Naive B cell (primary cell): ENCODE data around the gene CMSS1. TPM values are rescaled to one million over a fixed set of nuclear protein-coding genes. Genes with fewer than 3 reads are reported as not detected.
A peak's percentile ranks its signal among the peaks of the same experiment; 100 is the strongest.

ENCODE experiments used
- ATAC-seq, 2 donors: fragments of 150-1000 bp; cut with Tn5 transposase; 2 replicates each; pipeline ENCODE4 v1.10.0; 2021; ENCODE audit warnings: low read depth in 2 of 2, mild to moderate bottlenecking in 2 of 2, moderate library complexity in 2 of 2
- DNase-seq: peaks from one replicate; pipeline ENCODE4 v3.0.0; 2022
- H3K27ac Mint-ChIP-seq, 6 donors: one replicate each; pipeline ENCODE4 v1.8.0; 2020 to 2022; ENCODE audit warnings: mild to moderate bottlenecking in 6 of 6, mixed read lengths in 6 of 6, moderate library complexity in 5 of 6, inconsistent platforms in 2 of 6
- H3K27me3 Mint-ChIP-seq, 3 donors: one replicate each; pipeline ENCODE4 v1.8.0; 2021 to 2022; ENCODE audit warnings: mixed read lengths in 3 of 3, mild to moderate bottlenecking in 1 of 3
- H3K36me3 Mint-ChIP-seq, 2 donors: one replicate each; pipeline ENCODE4 v1.8.0; 2020 to 2022; ENCODE audit warnings: mixed read lengths in 2 of 2, inconsistent platforms in 1 of 2, mild to moderate bottlenecking in 1 of 2
- H3K4me1 Mint-ChIP-seq, 3 donors: one replicate each; pipeline ENCODE4 v1.8.0; 2020 to 2022; ENCODE audit warnings: mixed read lengths in 3 of 3, inconsistent platforms in 1 of 3, mild to moderate bottlenecking in 1 of 3, moderate library complexity in 1 of 3
- H3K4me3 Mint-ChIP-seq, 8 donors: one replicate each; pipeline ENCODE4 v1.8.0; 2020 to 2022; ENCODE audit warnings: mild to moderate bottlenecking in 8 of 8, mixed read lengths in 8 of 8, moderate library complexity in 8 of 8, inconsistent platforms in 2 of 8
- H3K9me3 Mint-ChIP-seq, 7 donors: one replicate each; pipeline ENCODE4 v1.8.0; 2020 to 2022; ENCODE audit warnings: mixed read lengths in 7 of 7, mild to moderate bottlenecking in 5 of 7, inconsistent platforms in 2 of 7, moderate library complexity in 1 of 7
- polyA plus RNA-seq, 6 donors: library from polyadenylated mRNA; unstranded; fragments of 300-500 nt; fragmentation: Illumina TruSeq; gene quantifications; one replicate each; pipeline ENCODE4 v1.2.3, GENCODE V29; 2021; ENCODE audit warnings: low read depth in 6 of 6

CMSS1 gene
- polyA plus RNA-seq, 6 donors from 2014 or later: 18.6 to 80.3 (median 26.7) TPM

- no peak overlapping the region for H3K4me3 Mint-ChIP-seq
- peaks cover 3 to 5% (median 4%) of the 10 kb centered on the region in 3 donors for H3K4me1 Mint-ChIP-seq
- ATAC-seq (no peak), DNase-seq (no peak)
- peaks cover 0 to 3% of the 10 kb centered on the region in 2 donors for H3K36me3 Mint-ChIP-seq
- H3K9me3 Mint-ChIP-seq: no peaks in the 10 kb centered on the region
- no peak overlapping the region for H3K27ac Mint-ChIP-seq
- no peaks in the 10 kb centered on the region for H3K27me3 Mint-ChIP-seq
Measured at GRCh38 chr3:100027321-100027720, 209.7 kb downstream of the CMSS1 start.

- Mint-ChIP-seq H3K9me3 (no peaks in the 10 kb centered on the region), H3K27ac (no peak overlapping the region), H3K36me3 (peaks cover 0 to 3% of the 10 kb centered on the region in 2 donors), H3K27me3 (no peaks in the 10 kb centered on the region), H3K4me3 (no peak overlapping the region), H3K4me1 (peaks cover 3 to 5% (median 4%) of the 10 kb centered on the region in 3 donors)
- ATAC-seq: no peak
- DNase-seq: no peak
Measured at GRCh38 chr3:100029052-100029451, 211.4 kb downstream of the CMSS1 start.

DNA sequence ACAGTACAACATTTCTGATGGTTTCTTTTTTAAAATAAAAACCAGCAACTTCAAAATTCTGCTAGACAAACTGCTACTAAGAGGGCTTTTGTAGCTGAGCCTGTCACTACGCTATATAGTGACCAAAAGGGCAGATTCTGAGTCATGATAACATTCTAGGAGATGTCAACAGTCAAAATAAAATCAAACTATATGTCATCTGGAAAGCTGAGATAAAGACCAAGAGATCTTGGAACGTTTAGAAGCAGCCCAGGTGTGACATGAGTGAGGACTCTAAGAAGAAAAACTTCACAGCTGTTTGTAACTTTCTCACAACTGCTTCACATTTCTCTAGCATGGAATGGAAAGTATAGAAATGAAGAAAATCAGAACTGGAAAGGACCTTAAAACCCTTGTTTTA is 212.0 kb downstream of the CMSS1 start:
- no peak overlapping the region for H3K27ac Mint-ChIP-seq

DNA sequence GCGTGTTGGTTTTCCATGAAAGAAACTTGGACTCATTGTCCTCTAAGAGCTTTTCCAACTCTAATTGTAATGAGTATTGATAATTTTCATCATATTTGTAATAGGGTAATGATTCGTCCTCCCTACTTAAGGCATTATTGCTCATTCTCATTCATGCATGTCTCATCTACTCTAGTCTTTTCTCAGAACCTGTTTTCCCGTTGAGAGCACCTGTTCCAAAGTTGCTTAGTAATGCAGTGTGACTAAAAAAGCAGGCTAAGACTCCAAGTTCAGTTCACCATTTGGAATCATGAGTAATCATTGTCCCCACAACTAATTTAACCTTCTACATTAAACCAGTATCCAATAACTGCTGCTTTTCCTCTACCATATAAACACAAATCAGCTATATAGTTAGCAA is 212.7 kb downstream of the CMSS1 start:
- Mint-ChIP-seq H3K27ac (no peak overlapping the region), H3K4me1 (peaks cover 3 to 5% (median 4%) of the 10 kb centered on the region in 3 donors)
- no peak for ATAC-seq

More for the DNA sequence above, 212.0 kb downstream of the CMSS1 start:
- ATAC-seq (no peak), DNase-seq (no peak)
- Mint-ChIP-seq H3K4me3 (no peak overlapping the region), H3K4me1 (peaks cover 3 to 5% (median 4%) of the 10 kb centered on the region in 3 donors), H3K27me3 (no peaks in the 10 kb centered on the region), H3K9me3 (no peaks in the 10 kb centered on the region), H3K36me3 (peaks cover 0 to 3% of the 10 kb centered on the region in 2 donors)

GRCh38 chr3:100030914-100031425 is 213.3 kb downstream of the CMSS1 start:
- H3K27me3 Mint-ChIP-seq: no peaks in the 10 kb centered on the region
- no peaks in the 10 kb centered on the region for H3K9me3 Mint-ChIP-seq
- peaks cover 3 to 5% (median 4%) of the 10 kb centered on the region in 3 donors for H3K4me1 Mint-ChIP-seq
- DNase-seq (no peak), ATAC-seq (no peak)
- no peak overlapping the region for H3K4me3 Mint-ChIP-seq
- peaks cover 0 to 3% of the 10 kb centered on the region in 2 donors for H3K36me3 Mint-ChIP-seq
- H3K27ac Mint-ChIP-seq: no peak overlapping the region

More for the DNA sequence above, 212.7 kb downstream of the CMSS1 start:
- H3K4me3 Mint-ChIP-seq: no peak overlapping the region
- no peaks in the 10 kb centered on the region for H3K27me3 Mint-ChIP-seq
- H3K9me3 Mint-ChIP-seq: no peaks in the 10 kb centered on the region
- DNase-seq: no peak
- H3K36me3 Mint-ChIP-seq: peaks cover 0 to 3% of the 10 kb centered on the region in 2 donors

DNA sequence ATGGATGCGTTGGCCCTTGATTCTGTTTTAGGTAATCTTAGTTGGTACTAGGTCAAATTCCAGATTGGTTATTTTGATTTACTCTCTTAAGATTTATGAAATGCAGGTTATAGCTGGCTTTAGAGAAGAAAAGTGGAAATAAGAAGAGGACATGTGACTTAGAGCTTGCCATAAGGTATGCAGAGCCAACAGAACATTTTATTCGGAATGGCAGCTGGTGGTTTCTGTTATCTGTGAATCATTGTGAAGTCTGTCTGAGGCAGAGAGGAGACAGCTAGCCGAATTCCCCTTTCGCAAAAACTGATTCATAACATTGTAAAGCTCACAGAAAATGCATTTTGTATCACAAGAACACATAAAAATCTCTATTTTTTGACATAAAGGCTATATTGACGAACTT is 214.6 kb downstream of the CMSS1 start:
- H3K9me3 Mint-ChIP-seq: no peaks in the 10 kb centered on the region
- peaks cover 3 to 5% (median 4%) of the 10 kb centered on the region in 3 donors for H3K4me1 Mint-ChIP-seq
- ATAC-seq (no peak), DNase-seq (no peak)
- no peak overlapping the region for H3K27ac Mint-ChIP-seq
- peaks cover 0 to 3% of the 10 kb centered on the region in 2 donors for H3K36me3 Mint-ChIP-seq
- H3K4me3 Mint-ChIP-seq: no peak overlapping the region
- H3K27me3 Mint-ChIP-seq: no peaks in the 10 kb centered on the region

DNA sequence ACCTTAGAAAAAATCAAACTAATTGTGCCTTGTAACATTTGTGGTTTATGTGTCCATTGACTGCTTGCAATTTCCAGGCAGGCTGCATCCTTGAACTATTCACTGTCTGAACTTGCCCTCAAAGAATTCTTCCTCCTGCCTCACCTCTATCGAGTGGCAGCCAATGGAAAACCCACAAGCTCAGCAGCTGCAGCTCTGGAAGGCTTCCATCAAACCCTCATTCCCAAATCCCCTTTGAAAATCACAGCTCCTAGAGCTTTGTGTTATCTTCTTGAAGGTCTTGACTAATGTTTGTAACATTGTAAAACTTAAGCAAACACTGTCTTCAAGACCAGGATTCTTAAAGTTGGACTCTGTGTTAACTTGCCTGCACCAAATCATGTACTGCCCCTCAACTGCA is 215.5 kb downstream of the CMSS1 start:
- DNase-seq: no peak
- Mint-ChIP-seq H3K27me3 (no peaks in the 10 kb centered on the region), H3K4me3 (no peak overlapping the region), H3K9me3 (no peaks in the 10 kb centered on the region), H3K4me1 (peaks cover 3 to 5% (median 4%) of the 10 kb centered on the region in 3 donors), H3K27ac (no peak overlapping the region), H3K36me3 (peaks cover 0 to 3% of the 10 kb centered on the region in 2 donors)
- no peak for ATAC-seq

DNA sequence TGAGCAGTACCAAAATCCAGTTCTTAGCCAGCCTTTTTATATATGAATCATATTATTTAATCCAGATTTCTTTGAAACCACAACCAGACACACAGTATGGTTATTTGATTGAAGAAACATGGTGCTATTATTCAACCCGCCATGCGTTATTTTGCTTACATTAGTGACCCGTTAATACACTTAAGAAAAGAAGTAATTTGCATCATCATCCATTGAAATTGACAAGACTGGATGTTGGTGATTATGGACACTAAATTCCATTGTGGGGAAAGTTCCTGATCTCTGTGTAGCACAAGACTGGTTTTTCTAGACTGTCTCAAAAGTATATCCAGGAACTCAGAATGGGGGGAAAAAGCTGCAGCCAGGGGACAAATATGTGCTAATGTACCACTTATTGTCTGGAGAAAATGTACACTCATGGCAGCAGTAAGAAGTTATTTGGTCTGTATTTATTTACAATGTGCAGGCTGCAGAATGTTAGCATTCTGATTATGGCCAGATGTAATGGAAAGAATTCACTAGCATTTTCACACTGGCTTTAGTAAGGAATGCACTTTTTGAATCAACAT is 216.3 kb downstream of the CMSS1 start:
- no peak for DNase-seq
- Mint-ChIP-seq H3K9me3 (no peaks in the 10 kb centered on the region), H3K27ac (no peak overlapping the region), H3K36me3 (peaks cover 0 to 3% of the 10 kb centered on the region in 2 donors), H3K27me3 (no peaks in the 10 kb centered on the region), H3K4me3 (no peak overlapping the region), H3K4me1 (peaks cover 3 to 5% (median 4%) of the 10 kb centered on the region in 3 donors)
- no peak for ATAC-seq

- Mint-ChIP-seq H3K27me3 (no peaks in the 10 kb centered on the region), H3K9me3 (no peaks in the 10 kb centered on the region), H3K36me3 (no peaks in the 10 kb centered on the region), H3K4me3 (no peak overlapping the region), H3K4me1 (peaks cover 25 to 42% (median 37%) of the 10 kb centered on the region in 3 donors), H3K27ac (no peak overlapping the region)
- DNase-seq (no peak), ATAC-seq (no peak)
Measured at GRCh38 chr3:100039075-100039474, 221.4 kb downstream of the CMSS1 start.

DNA sequence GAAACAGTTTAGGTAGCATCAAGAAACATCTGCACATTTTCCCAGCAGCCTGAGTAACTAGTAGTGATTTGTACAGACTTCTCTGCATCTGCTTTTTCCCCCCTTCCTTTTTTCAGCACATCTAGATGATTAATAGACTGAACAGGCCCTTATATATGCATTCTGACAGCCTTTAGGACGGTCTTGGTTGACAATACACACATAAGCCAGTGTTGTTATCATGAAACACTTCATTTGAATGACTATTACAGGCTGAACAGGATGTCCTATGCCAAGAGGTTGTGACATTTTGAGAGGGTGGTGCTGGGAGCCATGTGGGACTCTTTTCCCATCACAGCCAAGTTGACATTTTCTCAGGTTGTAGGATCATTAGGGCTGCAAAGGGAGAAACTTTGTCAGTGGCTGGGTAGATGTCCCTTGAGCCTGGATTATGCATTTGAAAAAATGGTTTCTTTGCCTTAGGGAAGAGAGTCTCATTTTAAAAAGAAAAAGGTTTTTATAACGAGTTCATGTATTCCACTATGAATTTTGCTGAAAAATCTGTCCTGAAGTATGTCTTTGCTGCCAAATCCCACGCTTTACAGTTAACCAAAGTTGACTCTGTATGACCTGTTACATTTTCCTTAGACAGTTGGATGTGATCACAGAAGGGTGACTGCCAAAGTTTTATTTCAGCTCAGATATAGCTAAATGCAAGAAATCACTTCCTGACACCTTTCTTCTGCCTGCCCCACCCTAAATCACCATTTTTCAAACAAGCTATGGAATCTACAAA is 223.0 kb downstream of the CMSS1 start:
- H3K36me3 Mint-ChIP-seq: no peaks in the 10 kb centered on the region
- H3K4me3 Mint-ChIP-seq: no peak overlapping the region
- peaks cover 37 to 56% (median 52%) of the 10 kb centered on the region in 3 donors for H3K4me1 Mint-ChIP-seq
- no peaks in the 10 kb centered on the region for H3K27me3 Mint-ChIP-seq
- no peaks in the 10 kb centered on the region for H3K9me3 Mint-ChIP-seq
- peak overlapping the region in 4 of 6 donors; percentile 26 to 69 (median 32) for H3K27ac Mint-ChIP-seq
- ATAC-seq (no peak), DNase-seq (no peak)

- Mint-ChIP-seq H3K27me3 (no peaks in the 10 kb centered on the region), H3K9me3 (no peaks in the 10 kb centered on the region), H3K4me3 (no peak overlapping the region), H3K27ac (peak overlapping the region in 2 of 6 donors; percentile 28 to 69), H3K36me3 (no peaks in the 10 kb centered on the region), H3K4me1 (peaks cover 44 to 63% (median 59%) of the 10 kb centered on the region in 3 donors)
- DNase-seq: no peak
- no peak for ATAC-seq
Measured at GRCh38 chr3:100041328-100041749, 223.7 kb downstream of the CMSS1 start.

GRCh38 chr3:100042166-100042981 is 224.7 kb downstream of the CMSS1 start:
- ATAC-seq: no peak
- no peaks in the 10 kb centered on the region for H3K27me3 Mint-ChIP-seq
- peak overlapping the region in 2 of 8 donors; percentile 16 to 26 for H3K4me3 Mint-ChIP-seq
- H3K36me3 Mint-ChIP-seq: no peaks in the 10 kb centered on the region
- peaks cover 47 to 72% (median 70%) of the 10 kb centered on the region in 3 donors for H3K4me1 Mint-ChIP-seq
- H3K27ac Mint-ChIP-seq: peak overlapping the region; percentile 22 to 90 (median 60)
- no peak for DNase-seq
- H3K9me3 Mint-ChIP-seq: no peaks in the 10 kb centered on the region

DNA sequence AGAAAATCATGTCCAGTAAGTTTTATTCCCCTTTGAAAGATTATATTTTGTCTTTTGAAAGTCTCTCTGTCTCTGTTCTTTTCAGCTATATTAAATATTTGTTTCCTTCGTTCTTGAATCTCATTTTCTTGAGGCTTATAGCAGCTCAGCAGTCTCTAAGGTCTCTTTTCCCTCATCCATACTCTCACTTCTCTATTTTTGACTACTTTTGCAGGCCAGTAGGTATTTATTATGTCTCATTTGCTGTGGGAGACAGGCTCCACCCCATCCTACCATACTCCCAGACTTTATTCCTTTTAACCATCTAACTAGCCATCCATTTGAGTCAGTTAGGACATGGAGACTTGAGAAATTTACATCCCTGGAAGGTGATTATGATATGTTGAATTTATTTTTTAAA is 225.6 kb downstream of the CMSS1 start:
- Mint-ChIP-seq H3K27ac (peak overlapping the region; percentile 56 to 90 (median 75)), H3K36me3 (no peaks in the 10 kb centered on the region), H3K27me3 (no peaks in the 10 kb centered on the region), H3K4me1 (peaks cover 56 to 81% (median 79%) of the 10 kb centered on the region in 3 donors), H3K4me3 (peak overlapping the region in 4 of 8 donors; percentile 7 to 15 (median 8)), H3K9me3 (no peaks in the 10 kb centered on the region)
- no peak for ATAC-seq
- peak; percentile 17 for DNase-seq
